ENCODE data around the gene TMEM191B. TPM values are rescaled to one million over a fixed set of nuclear protein-coding genes. Genes with fewer than 3 reads are reported as not detected.
"Not testable (repeated sequence)": the region's sequence is repeated elsewhere in the genome, so short reads cannot be mapped to it uniquely, and the experiment has no call there.

Gene TMEM191B
- total RNA-seq, 1 donor from 2014 or later, result 0.32 TPM

DNA sequence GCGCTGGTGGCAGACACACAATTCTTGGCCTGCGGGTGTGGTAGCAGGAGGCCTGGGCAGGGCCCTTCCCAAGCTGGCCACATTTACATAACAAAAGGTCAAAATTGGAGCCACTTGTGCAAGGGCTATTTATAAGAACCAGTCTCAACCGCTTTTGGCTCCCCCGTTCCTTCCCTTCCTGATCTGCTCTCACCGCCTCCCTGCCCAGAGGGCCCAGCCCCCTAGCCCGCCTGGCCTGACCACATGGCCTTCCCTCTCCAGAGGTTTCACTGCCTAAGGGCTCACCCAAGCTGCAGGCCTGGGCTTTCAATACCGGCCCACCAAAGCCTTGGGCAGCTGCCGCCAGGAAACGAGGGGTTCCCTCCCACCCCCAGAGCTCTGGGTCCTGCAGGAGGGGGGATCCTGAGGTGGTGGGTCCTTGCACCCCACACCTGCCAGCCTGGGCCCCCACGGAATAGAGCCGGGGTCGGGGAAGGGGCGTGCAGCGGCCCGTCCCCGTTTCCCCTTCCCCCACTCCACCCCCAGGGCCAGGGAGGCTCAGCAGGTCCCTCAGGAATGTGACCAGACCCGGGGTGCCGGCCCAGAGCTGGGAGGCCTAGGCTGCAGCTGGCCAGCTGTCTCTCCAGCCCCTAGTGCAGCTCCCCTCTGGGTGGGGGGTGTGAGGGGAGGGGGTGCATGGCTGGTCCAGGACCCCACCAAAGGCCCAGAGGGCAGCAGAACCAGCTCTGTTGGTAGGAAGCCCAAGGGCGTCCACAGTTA is 25.4 kb downstream of the TMEM191B start:
- intact Hi-C loops (cut with DNase I), result not testable (repeated sequence)

DNA sequence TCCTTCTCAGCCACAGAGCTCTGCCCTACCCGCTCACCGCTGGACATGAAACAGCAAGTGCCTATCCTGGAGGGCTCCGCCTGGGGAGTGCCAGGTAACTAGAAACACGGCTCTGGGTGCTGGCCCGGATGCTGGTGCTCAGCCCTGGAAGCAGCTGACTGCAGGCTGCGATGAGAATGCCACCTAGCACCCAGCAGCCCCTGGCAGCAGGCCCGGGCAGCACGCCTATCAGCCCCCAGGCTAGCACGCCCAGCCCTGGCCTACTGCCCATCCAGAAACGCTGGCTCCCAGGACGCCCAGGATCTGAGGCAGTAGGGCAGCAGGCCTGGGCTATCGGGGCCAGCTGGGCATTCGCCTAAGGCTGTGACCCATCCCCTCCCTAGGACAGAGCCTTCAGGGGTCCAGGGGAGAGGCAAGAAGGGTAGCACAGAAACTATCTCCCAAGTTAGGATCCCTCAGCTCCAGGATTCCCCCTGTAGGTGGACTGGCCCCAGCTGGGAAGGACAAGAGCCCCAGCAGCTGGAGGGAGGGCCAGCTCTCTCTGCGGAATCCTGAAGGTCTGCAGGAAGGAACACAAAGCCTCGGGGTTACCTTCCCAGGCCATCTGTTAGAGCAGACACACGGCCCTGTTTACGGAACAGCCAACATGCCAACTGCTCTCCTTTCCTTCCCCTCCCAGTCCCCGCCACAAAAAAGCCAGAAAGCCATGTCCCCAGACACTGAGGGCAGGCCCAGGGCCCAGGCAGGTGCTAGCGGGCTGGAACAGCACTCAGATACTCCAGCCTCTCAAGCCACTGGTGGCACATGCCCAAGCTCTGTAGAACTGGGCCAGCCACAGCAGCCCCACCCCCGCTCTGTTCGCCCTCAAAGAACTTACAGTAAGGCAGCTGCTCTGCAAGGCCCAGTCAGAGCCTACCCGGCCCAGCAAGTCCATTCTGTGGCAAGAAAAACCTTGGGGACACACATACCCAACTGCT is 27.0 kb downstream of the TMEM191B start:
- ATAC-seq (ENCODE audit: poor library complexity) (peak; percentile 80), DNase-seq (peak; percentile 69)
- intact Hi-C loops (cut with DNase I), result not testable (repeated sequence)

More for the DNA sequence above, 25.4 kb downstream of the TMEM191B start:
- peak; percentile 76 for ATAC-seq (ENCODE audit: poor library complexity)
- DNase-seq, result not testable (repeated sequence)

DNA sequence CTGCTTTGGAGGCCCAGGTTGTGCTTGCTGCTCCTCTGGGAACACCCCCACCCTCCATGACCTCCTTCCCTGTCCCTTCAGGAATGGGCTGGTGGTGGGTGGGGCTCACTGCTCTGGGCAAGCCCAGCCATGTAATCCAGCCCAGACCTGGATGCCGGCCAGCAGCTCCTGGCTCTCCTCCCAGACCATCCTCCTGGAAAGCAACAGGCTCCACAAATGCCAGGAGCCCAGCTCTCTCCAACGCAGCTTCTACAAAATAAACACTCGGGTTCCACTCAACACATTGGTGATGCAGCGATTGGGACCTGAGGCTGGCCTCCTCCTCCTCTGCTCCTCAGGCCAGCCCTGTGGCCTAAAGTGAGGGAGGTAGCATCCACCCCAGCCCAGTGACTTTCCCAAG is 30.9 kb downstream of the TMEM191B start:
- intact Hi-C loops (cut with DNase I), result not testable (repeated sequence)
- peak; percentile 89 for ATAC-seq (ENCODE audit: poor library complexity)

GRCh38 chr22:18558939-18559338 is 31.3 kb downstream of the TMEM191B start:
- ATAC-seq (ENCODE audit: poor library complexity); intact Hi-C loops (cut with DNase I); DNase-seq: not testable (repeated sequence)

More for the DNA sequence above, 30.9 kb downstream of the TMEM191B start:
- DNase-seq, result not testable (repeated sequence)

DNA sequence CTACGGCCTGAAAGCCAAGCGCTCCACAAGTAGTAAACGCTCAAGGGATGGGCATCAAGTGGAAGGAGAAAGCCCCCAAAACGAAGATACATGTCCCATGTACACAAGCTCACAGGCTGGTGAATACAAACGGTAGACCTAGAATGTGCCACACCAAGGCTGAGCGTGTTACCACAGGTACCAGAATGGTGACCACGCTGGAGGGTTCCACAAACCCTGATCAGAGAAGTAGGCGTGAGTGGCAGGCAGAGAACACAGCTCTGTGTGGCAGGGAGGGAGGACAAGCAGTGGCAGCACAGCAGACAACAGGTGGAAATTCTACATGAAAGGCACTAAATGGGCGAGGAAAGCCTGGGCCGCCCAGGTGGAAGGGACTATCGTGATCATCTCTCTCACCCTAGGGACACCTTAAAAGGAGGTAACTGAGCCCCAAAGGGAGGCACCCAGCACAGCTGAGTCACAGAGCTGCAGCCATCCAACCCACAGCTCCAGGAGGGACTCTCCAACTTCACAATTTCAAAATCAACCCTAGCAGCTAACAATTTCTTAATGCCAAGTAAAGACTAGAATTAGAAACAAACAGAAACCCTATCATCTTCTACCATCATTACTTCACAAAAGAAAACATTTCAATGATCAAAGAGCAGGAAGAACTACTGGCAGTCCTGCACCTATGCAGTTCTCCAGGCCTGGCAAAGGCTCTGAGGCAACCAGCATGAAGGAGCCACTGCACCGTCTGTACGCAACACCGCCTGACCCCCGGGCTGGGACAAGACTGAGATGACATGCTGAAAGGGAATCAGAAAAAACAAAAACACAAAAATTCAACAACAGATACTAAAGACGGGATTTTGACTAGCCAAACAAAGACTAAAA is 32.7 kb downstream of the TMEM191B start:
- DNase-seq; intact Hi-C loops (cut with DNase I); ATAC-seq (ENCODE audit: poor library complexity): not testable (repeated sequence)

GRCh38 chr22:18570509-18571246 is 43.1 kb downstream of the TMEM191B start:
- intact Hi-C loops (cut with DNase I), result not testable (repeated sequence)
- DNase-seq (peak; percentile 25), ATAC-seq (ENCODE audit: poor library complexity) (peak; percentile 72)

GRCh38 chr22:18573483-18574164 is 46.0 kb downstream of the TMEM191B start:
- intact Hi-C loops (cut with DNase I); ATAC-seq (ENCODE audit: poor library complexity); DNase-seq: not testable (repeated sequence)

- DNase-seq; intact Hi-C loops (cut with DNase I): not testable (repeated sequence)
- ATAC-seq (ENCODE audit: poor library complexity), result peak; percentile 29
Measured at GRCh38 chr22:18574555-18574954, 47.0 kb downstream of the TMEM191B start.

DNA sequence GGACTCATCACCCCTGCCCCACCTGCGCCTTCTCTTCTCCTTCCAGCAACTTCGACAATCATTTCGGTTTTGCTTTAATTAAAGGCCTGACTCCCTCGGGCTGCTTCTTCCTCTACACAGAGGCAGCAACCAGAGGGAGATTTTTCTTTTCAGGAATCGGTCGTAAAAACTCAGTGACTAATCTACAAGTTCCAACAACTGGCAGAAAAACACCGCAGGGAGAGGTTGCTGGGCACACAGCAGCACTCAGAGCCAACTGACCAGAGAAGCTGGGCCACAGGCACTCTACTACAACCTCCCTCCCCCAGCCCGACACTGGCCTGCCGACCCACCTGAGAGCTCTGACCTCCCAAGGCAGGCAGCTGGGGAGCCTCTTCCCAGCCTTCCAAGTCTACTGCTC is 48.1 kb downstream of the TMEM191B start:
- intact Hi-C loops (cut with DNase I); ATAC-seq (ENCODE audit: poor library complexity); DNase-seq: not testable (repeated sequence)

GRCh38 chr22:18577090-18577818 is 49.7 kb downstream of the TMEM191B start:
- DNase-seq; intact Hi-C loops (cut with DNase I): not testable (repeated sequence)
- peak; percentile 7 for ATAC-seq (ENCODE audit: poor library complexity)

DNA sequence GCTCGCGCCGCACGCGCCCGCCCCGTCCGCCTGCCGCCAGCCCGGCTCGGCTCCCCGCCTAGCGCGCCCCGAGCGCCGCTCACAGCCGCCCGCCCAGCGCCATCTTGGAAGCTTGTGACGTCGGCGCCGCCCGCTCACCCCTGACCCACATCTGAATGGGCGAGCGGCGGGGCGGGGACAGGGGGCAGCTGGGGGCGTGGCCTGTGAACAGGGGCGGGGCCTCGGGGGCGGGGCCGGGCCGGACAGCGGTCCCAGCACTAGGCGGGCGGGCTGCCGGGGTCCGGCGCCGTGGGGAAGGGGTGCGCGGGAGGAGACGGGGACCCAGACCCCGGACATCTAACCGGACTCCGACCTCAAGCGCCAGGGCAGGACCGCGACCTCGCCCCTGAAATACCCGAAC is 50.2 kb downstream of the TMEM191B start:
- DNase-seq, result peak; percentile 56
- intact Hi-C loops (cut with DNase I), result not testable (repeated sequence)
- ATAC-seq (ENCODE audit: poor library complexity), result peak; percentile 97

Other genes with a start within 250 kb of the TMEM191B start
- not detected for gene GGTLC3, start 9.6 kb upstream of the TMEM191B start, total RNA-seq
- gene RIMBP3, start 84.1 kb downstream of the TMEM191B start, total RNA-seq, result 0.19 TPM